ENCODE data around the gene LRRTM4. TPM values are rescaled to one million over a fixed set of nuclear protein-coding genes. Genes with fewer than 3 reads are reported as not detected.

Gene LRRTM4
- total RNA-seq, 1 donor from 2014 or later: not detected

- TF ChIP-seq CTCF (IDR thresholded peaks at IDR 0.05): no peak
- Mint-ChIP-seq H3K9me3 (ENCODE audit: unreplicated experiment) (peaks cover 9% of the 10 kb centered on the region), H3K27me3 (ENCODE audit: unreplicated experiment) (no peaks in the 10 kb centered on the region), H3K27ac (ENCODE audit: unreplicated experiment) (no peak overlapping the region), H3K4me1 (ENCODE audit: unreplicated experiment) (no peaks in the 10 kb centered on the region), H3K4me3 (ENCODE audit: unreplicated experiment) (no peak overlapping the region), H3K36me3 (ENCODE audit: unreplicated experiment) (no peaks in the 10 kb centered on the region)
- no peak for DNase-seq (ENCODE audit: extremely low spot score, unreplicated experiment)
Observed at GRCh38 chr2:77479895-77480294, 42.3 kb downstream of the LRRTM4 start.

DNA sequence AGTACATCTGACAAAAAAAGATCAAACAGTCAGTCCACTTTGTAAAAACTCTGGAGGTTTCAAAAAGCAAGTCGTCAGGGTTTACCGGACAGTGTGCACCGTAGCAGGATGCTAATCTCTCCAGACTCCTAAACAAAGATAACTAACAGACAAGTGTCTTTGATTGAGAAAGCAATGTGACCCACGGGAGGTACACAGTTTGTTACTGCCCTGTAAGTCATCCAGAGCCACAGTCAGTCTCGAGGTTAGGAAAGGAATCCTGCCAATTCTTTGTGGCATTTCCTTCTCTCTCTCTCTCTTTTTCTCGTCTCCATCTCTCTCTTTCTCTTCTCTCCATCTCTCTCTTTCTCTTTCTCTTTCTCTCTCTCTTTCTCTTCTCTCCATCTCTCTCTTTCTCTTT is 42.8 kb downstream of the LRRTM4 start:
- Mint-ChIP-seq H3K27me3 (ENCODE audit: unreplicated experiment) (no peaks in the 10 kb centered on the region), H3K4me3 (ENCODE audit: unreplicated experiment) (no peak overlapping the region), H3K36me3 (ENCODE audit: unreplicated experiment) (no peaks in the 10 kb centered on the region), H3K4me1 (ENCODE audit: unreplicated experiment) (no peaks in the 10 kb centered on the region), H3K9me3 (ENCODE audit: unreplicated experiment) (peaks cover 9% of the 10 kb centered on the region), H3K27ac (ENCODE audit: unreplicated experiment) (no peak overlapping the region)
- TF ChIP-seq CTCF (IDR thresholded peaks at IDR 0.05): no peak
- DNase-seq (ENCODE audit: extremely low spot score, unreplicated experiment): no peak

- TF ChIP-seq CTCF (IDR thresholded peaks at IDR 0.05): no peak
- Mint-ChIP-seq H3K27me3 (ENCODE audit: unreplicated experiment) (no peaks in the 10 kb centered on the region), H3K27ac (ENCODE audit: unreplicated experiment) (no peak overlapping the region), H3K4me3 (ENCODE audit: unreplicated experiment) (no peak overlapping the region), H3K4me1 (ENCODE audit: unreplicated experiment) (no peaks in the 10 kb centered on the region), H3K9me3 (ENCODE audit: unreplicated experiment) (no peaks in the 10 kb centered on the region), H3K36me3 (ENCODE audit: unreplicated experiment) (no peaks in the 10 kb centered on the region)
- DNase-seq (ENCODE audit: extremely low spot score, unreplicated experiment): no peak
Observed at GRCh38 chr2:77470096-77470495, 52.1 kb downstream of the LRRTM4 start.

DNA sequence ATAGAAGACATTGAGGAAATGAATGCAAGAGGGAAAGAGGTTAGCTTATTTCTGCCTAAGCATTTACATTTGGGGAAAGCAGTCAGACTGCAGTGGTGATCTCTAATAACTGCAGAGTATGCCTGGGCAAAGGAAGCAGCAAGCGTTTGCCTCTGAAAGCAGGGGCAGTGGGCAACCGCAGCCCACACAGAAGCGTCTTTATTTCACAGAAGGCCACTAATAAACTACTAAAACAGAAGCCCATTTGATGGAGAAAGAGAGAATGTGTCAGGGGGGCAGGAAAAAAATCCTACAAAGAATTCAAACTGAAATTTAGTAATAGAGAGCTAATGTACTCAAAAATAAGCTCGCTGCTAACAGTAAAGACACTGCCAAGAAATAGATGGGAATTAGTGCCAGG is 53.1 kb downstream of the LRRTM4 start:
- DNase-seq (ENCODE audit: extremely low spot score, unreplicated experiment): no peak
- no peaks in the 10 kb centered on the region for H3K27me3 Mint-ChIP-seq (ENCODE audit: unreplicated experiment)
- H3K27ac Mint-ChIP-seq (ENCODE audit: unreplicated experiment): no peak overlapping the region
- no peaks in the 10 kb centered on the region for H3K36me3 Mint-ChIP-seq (ENCODE audit: unreplicated experiment)
- no peaks in the 10 kb centered on the region for H3K9me3 Mint-ChIP-seq (ENCODE audit: unreplicated experiment)
- H3K4me1 Mint-ChIP-seq (ENCODE audit: unreplicated experiment): no peaks in the 10 kb centered on the region
- TF ChIP-seq CTCF (IDR thresholded peaks at IDR 0.05): no peak
- no peak overlapping the region for H3K4me3 Mint-ChIP-seq (ENCODE audit: unreplicated experiment)

DNA sequence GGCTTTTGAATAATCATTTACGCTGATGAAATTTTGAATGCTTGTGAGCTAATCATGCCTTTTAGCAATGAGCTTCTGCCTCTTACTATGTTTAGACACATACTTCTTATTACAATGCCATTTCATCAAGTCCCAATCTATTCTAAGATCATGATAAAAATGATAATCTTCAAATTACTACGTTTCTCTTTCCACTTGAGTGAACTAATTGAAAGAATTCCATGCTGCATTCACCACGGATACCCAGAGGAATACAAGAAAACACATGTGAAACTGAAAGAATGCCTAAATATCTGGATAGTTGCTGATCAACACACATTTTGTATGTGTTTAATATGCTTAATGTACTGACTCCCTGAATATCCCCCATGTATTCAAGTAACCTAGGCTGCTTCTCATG is 62.3 kb downstream of the LRRTM4 start:
- no peak overlapping the region for H3K27ac Mint-ChIP-seq (ENCODE audit: unreplicated experiment)
- TF ChIP-seq CTCF (IDR thresholded peaks at IDR 0.05): no peak
- H3K4me1 Mint-ChIP-seq (ENCODE audit: unreplicated experiment): no peaks in the 10 kb centered on the region
- no peaks in the 10 kb centered on the region for H3K9me3 Mint-ChIP-seq (ENCODE audit: unreplicated experiment)
- H3K36me3 Mint-ChIP-seq (ENCODE audit: unreplicated experiment): no peaks in the 10 kb centered on the region
- no peak for DNase-seq (ENCODE audit: extremely low spot score, unreplicated experiment)
- no peaks in the 10 kb centered on the region for H3K27me3 Mint-ChIP-seq (ENCODE audit: unreplicated experiment)
- H3K4me3 Mint-ChIP-seq (ENCODE audit: unreplicated experiment): no peak overlapping the region

All from osteocyte (in vitro differentiated cells).